GM21576 (cell line): ENCODE measurements around the gene FBXO31.

Experiments
- ATAC-seq: cut with Tn5 transposase; IDR thresholded peaks from one replicate; pipeline ENCODE4 v1.9.1; 2021; ENCODE audit warnings: mild to moderate bottlenecking, moderate library complexity; ENCODE audit not compliant: unreplicated experiment

The FBXO31 gene

GRCh38 chr16:87293990-87294389 is 89.6 kb downstream of the FBXO31 start:
- no peak for ATAC-seq

- no peak for ATAC-seq
These were observed 91.6 kb downstream of the FBXO31 start for GRCh38 chr16:87291944-87292343.

DNA sequence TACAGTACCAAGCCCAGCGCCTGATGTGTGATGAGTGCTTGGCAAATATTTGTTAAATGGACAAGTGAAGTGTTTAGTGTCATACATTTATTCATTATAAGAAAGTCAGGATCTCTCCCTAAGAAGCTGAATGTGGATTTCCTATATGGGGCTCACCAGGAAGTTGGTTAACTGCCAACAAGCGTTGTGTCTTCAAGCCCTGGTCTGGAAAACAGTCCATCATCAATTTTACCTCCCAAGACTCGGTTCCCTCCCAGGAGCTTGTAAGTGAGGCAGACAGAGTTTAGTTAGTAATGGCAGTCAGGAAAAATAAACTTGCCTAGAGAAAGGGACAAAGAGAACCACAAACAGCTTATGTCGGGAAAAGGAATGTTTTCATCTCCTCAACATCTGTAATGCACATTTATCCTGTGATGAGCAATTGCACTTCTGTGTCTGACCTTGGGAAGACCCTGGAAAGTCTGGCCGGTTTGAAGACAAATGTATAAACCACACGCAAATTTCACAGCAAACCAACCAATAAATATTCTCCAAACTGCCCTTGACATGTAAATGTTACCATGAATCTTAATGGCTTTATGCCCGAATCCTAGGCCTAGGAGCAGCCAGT is 94.7 kb downstream of the FBXO31 start:
- ATAC-seq, result no peak

- ATAC-seq, result no peak
These were observed 96.5 kb downstream of the FBXO31 start for GRCh38 chr16:87286839-87287626.

- ATAC-seq, result no peak
These were observed 99.4 kb downstream of the FBXO31 start for GRCh38 chr16:87284183-87284582.

DNA sequence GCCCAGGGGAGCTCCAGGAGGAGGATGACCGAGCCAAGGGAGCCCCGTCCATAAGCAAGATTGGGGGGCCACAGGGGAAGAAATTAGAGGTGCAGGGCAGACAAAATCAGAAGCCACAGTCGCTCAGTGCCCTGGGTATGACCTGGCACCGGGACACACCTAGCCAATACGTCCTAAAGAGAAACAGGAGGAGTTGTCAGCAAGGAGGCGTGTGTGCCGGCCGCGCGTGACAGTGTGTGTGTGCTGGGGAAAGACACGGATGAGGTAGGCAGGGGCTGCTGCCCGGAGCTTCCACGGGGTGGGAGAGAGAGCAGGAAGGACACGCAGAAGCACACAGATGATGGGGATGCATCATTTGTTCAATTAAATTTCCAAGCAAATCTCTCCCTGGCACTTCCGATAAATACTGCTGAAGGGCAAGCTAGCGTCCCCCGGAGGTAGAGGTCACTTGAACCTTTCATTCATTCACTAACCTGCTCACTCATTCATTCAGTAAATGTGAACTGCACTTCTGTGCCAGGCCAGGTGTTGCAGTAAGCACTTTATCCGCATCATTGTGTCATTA is 104.4 kb downstream of the FBXO31 start:
- no peak for ATAC-seq

DNA sequence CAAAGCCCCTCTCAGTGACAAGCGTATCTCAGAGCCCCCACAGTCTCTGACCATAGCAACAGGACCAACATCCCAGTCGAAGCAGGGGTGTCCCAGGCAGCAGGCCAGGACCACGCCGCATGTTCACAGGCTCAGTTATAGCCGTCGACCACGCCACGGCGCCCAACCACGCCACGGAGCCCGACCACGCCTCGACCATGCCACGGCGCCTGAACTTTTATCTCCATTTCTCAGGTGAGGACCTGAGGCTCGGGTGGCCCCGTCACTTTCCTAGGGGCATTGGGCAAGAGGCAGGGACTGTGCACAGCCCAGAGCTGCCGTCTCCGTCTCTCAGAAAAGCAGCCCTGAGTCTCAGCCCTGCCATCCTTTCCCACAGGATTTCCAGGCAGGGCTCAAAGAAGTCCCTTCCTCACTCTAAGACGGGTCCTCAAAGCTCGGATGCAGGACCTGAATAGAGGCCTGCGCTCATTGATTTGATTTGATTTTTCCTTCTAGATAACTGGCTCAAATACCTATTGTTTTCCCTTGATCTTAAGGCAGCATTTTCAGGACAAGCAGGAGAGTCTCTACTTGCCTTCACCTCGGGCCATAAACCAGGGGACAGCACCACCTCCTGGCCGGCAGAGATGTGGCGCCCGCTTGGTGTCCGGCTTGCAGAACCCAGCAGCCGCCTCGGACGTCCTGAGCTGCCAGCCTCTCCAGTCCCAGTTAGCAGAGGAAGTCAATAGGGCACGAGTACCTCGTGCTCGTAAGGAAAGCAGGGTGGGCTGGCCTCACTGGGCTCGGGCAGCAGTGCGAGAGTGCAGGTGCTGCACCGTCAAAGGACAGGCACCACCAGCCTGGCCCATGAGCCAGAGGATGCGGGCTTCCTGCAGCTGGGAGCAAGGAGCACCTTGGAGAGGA is 105.1 kb downstream of the FBXO31 start:
- ATAC-seq, result no peak
